ENCODE results near the gene IZUMO1.
"Not testable (repeated sequence)": the region's sequence is repeated elsewhere in the genome, so short reads cannot be mapped to it uniquely, and the experiment has no call there.

- not testable (repeated sequence) for TF ChIP-seq CTCF, POLR2A (IDR thresholded peaks at IDR 0.05)
Observed at GRCh38 chr19:48787331-48787730, 40.6 kb upstream of the IZUMO1 start.
